ENCODE data around the gene RD3L.
"Not testable (repeated sequence)": the region's sequence is repeated elsewhere in the genome, so short reads cannot be mapped to it uniquely, and the experiment has no call there.

The RD3L gene

GRCh38 chr14:103941973-103942736 lies at the start of gene RD3L:
RD3L (minus strand) TSS chr14:103942529; CDS start chr14:103941695, 834 bp downstream.
- in situ Hi-C loops (cut with MboI; ENCODE audit: low sequenced_read_pairs) = no loop called here

GRCh38 chr14:103989964-103990363 lies 47.6 kb upstream of the RD3L start:
- in situ Hi-C loops (cut with MboI; ENCODE audit: low sequenced_read_pairs) = no loop called here

- in situ Hi-C loops (cut with MboI; ENCODE audit: low sequenced_read_pairs) = no loop called here
Observed at GRCh38 chr14:103989034-103989433, 46.7 kb upstream of the RD3L start.

GRCh38 chr14:103984196-103984595 lies 41.9 kb upstream of the RD3L start:
- in situ Hi-C loops (cut with MboI; ENCODE audit: low sequenced_read_pairs) = no loop called here

DNA sequence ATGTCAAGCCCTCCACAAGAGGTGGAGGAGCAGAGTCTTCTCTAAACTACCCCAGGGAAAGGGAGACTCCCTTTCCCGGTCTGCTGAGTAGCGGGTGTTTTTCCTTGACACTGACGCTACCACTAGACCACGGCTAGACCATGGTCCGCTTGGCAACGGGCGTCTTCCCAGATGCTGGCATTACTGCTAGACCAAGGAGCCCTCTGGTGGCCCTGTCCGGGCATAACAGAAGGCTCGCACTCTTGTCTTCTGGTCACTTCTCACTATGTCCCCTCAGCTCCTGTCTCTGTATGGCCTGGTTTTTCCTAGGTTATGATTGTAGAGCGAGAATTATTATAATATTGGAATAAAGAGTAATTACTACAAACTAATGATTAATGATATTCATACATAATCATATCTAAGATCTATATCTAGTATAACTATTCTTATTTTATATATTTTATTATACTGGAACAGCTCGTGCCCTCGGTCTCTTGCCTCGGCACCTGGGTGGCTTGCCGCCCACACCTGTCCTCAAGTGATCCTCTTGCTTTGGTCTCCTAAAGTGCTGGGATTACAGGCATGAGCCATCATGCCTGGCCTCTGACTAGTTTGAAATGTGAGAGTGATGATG lies 38.4 kb upstream of the RD3L start:
- in situ Hi-C loops (cut with MboI; ENCODE audit: low sequenced_read_pairs) = not testable (repeated sequence)

DNA sequence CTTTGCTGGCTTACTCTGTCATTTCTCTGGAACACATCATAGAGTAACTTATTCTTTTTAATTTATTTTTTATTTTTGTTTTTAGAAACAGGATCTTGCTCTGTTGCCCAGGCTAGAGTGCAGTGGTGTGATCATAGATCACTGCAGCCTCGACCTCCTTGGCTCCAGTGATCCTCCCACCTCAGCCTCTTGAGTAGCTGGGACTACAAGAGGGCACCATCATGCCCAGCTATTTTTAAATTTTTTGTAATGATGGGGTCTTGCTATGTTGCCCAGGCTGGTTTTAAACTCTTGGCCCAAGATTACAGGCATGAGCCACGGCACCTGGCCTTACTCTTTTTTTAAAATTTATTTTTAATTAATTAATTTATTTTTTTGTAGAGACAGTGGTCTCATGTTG lies 32.2 kb upstream of the RD3L start:
- in situ Hi-C loops (cut with MboI; ENCODE audit: low sequenced_read_pairs) = no loop called here

GRCh38 chr14:103973354-103973753 lies 31.0 kb upstream of the RD3L start:
- in situ Hi-C loops (cut with MboI; ENCODE audit: low sequenced_read_pairs) = no loop called here

- in situ Hi-C loops (cut with MboI; ENCODE audit: low sequenced_read_pairs) = no loop called here
Observed at GRCh38 chr14:103969961-103970360, 27.6 kb upstream of the RD3L start.

- in situ Hi-C loops (cut with MboI; ENCODE audit: low sequenced_read_pairs) = no loop called here
Observed at GRCh38 chr14:103966631-103967030, 24.3 kb upstream of the RD3L start.

DNA sequence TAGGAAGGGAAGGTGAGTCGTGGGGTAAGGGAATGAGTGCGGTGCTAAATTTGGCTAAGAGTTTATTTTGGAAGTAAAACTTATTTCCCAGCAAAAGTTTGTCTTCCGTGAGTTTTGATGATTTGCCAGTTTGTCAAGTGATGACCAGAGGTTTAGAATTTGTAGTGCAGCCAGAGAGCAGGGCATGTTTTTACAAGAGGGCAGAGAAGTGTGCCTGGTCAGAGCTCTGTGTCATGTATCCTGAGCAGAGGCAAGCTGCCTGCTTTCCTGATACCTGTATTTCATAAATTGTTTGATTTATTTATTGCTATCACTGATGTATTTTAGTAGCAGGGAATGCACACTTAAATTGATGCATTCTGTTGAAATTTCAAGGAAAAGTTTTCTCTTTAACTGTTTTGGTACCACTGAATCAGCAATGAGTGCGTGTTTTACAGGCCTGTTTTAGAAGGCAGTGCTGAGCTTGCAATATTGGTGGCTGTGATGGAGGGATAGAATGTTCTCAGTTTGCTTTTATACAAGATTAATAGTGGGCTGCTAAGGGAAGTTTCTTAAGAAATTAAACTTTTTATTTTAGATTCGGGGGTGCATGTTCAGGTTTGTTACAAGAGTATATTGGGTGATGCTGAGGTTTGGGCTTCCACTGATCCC lies 19.7 kb upstream of the RD3L start:
- in situ Hi-C loops (cut with MboI; ENCODE audit: low sequenced_read_pairs) = no loop called here

DNA sequence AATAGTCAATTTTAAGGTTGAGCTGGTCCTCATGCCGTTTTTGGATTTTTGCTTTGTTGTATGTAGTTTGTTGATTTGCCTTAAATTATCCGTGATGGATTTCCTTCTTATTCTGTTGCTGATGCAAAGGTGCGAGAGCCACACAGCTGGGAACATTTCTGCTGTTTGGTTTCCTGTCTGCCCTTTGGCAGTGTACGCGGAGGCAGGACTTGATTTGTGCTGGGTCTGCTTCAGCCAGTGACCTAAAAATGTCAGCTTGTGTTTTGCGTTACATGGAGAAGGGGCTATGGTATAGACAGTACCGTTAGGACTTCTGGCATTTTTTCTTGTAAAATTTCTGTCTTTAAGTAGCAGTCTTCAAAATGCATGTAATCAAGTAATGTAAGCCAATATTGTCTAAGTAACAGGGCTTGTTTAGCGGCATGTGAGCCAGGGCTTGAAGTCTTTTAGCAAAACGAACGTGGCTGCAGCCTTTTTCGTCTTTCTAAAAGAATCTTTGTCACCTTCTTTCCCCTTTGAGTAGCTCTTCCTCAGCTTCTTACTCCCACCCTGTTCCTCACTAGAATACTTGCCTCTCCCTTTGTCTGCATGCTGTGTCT lies 18.2 kb upstream of the RD3L start:
- in situ Hi-C loops (cut with MboI; ENCODE audit: low sequenced_read_pairs) = no loop called here

DNA sequence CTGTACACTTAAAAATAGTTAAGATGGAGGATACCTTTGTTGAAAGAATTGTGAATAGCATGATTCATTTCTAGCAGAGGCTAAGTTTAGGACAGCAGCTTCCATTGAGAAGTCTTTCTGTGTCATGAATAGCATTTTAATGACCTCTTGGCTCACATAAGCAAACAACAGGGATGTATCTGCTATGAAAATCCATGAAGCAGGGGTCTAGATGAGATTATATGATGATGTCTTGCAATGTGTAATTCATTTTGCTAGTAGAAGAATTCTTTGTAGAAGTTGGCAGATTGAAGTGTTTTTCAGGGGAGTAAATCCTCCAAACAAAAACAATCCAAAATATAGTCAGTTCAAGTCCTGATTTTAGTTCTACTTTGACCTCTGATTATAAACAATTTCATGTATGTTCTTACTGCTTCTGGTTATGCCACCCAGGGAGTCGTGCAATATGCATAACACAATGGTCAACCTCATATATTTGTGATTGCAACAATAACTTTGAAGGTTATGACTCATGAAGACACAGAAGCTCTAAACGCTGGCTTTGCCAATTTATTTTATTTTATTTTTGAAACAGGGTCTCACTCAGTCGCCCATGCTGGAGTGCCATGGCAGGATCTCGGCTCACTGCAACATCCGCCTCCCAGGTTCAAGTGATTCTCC lies 6.9 kb upstream of the RD3L start:
- in situ Hi-C loops (cut with MboI; ENCODE audit: low sequenced_read_pairs) = no loop called here

DNA sequence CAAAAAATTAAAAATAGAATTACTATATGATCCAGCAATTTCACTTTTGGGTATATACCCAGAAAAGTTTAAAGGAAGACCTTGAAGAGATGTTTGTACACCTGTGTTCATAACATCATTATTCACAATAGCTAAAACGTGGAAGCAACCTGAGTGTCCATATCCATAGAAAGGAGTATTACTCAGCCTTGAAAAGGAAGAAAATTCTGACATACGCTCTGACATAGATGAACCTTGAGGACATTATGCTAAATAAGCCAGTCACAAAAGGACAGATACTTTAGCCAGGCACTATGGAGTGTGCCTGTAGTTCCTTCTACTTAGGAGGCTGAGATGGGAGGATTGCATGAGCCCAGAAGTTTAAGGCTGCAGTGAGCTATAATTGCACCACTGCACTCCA lies 6.1 kb upstream of the RD3L start:
- in situ Hi-C loops (cut with MboI; ENCODE audit: low sequenced_read_pairs) = no loop called here

- in situ Hi-C loops (cut with MboI; ENCODE audit: low sequenced_read_pairs) = no loop called here
Observed at GRCh38 chr14:103946975-103947374, 4.6 kb upstream of the RD3L start.

- in situ Hi-C loops (cut with MboI; ENCODE audit: low sequenced_read_pairs) = no loop called here
Observed at GRCh38 chr14:103943673-103944072, 1.3 kb upstream of the RD3L start.

- in situ Hi-C loops (cut with MboI; ENCODE audit: low sequenced_read_pairs) = no loop called here
Observed at GRCh38 chr14:103941462-103941861, 867 bp downstream of the RD3L start.

DNA sequence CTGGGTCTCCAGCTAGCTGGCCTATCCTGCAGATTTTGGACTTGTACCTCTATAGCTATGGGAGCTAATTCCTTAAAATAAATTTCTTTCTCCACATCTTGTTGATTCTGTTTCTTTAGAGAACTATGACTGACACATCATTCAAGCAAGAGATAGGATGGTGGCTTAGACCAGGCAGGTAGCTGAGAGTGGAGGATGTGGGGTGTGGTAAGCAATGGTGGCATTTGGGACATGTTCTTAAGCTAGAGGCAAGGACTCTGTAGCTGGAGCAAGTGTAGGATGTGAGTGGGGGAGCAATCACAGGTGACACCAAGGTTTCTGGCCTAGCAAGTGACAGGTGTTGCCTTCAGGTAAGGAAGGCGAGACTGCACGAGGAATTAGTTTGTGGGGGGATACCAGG lies 7.2 kb downstream of the RD3L start:
- in situ Hi-C loops (cut with MboI; ENCODE audit: low sequenced_read_pairs) = no loop called here

GRCh38 chr14:103932791-103933490 lies 9.4 kb downstream of the RD3L start:
- in situ Hi-C loops (cut with MboI; ENCODE audit: low sequenced_read_pairs) = no loop called here

- in situ Hi-C loops (cut with MboI; ENCODE audit: low sequenced_read_pairs) = no loop called here
Observed at GRCh38 chr14:103931422-103931821, 10.9 kb downstream of the RD3L start.

GRCh38 chr14:103930051-103930604 lies 12.2 kb downstream of the RD3L start:
- in situ Hi-C loops (cut with MboI; ENCODE audit: low sequenced_read_pairs) = no loop called here

Measured in hTERT RPE-1 (cell line).